CD8-positive, alpha-beta memory T cell (primary cell): Measurements from ENCODE around the gene C1QTNF6. TPM values are rescaled to one million over a fixed set of nuclear protein-coding genes. Genes with fewer than 3 reads are reported as not detected.

Source experiments
- CTCF ChIA-PET: fragments of 350-600 bp; sonication (Branson Sonifier 250); formaldehyde crosslinking; loops from one replicate; lab custom pipeline; 2021; ENCODE audit warnings: antibody characterized with exemption; lab: Charles Lee
- POLR2A ChIA-PET: fragments of 350-600 bp; sonication (Branson Sonifier 250); formaldehyde crosslinking; loops from one replicate; lab custom pipeline; 2021; ENCODE audit warnings: antibody characterized with exemption; lab: Charles Lee
- DNase-seq, 5 donors: peaks; one replicate each; pipeline versions ENCODE4 v3.0.0 to v3.0.0-alpha.2; 2020 to 2022; ENCODE audit warnings: mixed read lengths in 1 of 5
- H3K27ac ChIP-seq: one replicate; pipeline ENCODE4 v1.7.0; 2013; ENCODE audit warnings: low read depth, mild to moderate bottlenecking, low read length, moderate library complexity
- H3K27me3 ChIP-seq: 2 replicates; pipeline ENCODE4 v1.7.0; 2013; ENCODE audit warnings: low read length, mild to moderate bottlenecking; ENCODE audit not compliant: insufficient read depth, poor library complexity, severe bottlenecking
- H3K36me3 ChIP-seq: 2 replicates; pipeline ENCODE4 v1.7.0; 2013; ENCODE audit warnings: mild to moderate bottlenecking, low read length, moderate library complexity; ENCODE audit not compliant: insufficient read depth
- H3K4me1 ChIP-seq: 2 replicates; pipeline ENCODE4 v1.7.0; 2013; ENCODE audit warnings: mild to moderate bottlenecking, low read length, moderate library complexity; ENCODE audit not compliant: insufficient read depth
- H3K4me3 ChIP-seq: 2 replicates; pipeline ENCODE4 v1.7.0; 2013; ENCODE audit warnings: mild to moderate bottlenecking, low read length
- H3K9me3 ChIP-seq: 2 replicates; pipeline ENCODE4 v1.7.0; 2013; ENCODE audit warnings: mild to moderate bottlenecking, low read length
- H3K27ac Mint-ChIP-seq, 8 donors: one replicate each; pipeline ENCODE4 v1.8.0; 2020 to 2021; ENCODE audit warnings: mixed read lengths in 8 of 8, mild to moderate bottlenecking in 6 of 8, inconsistent platforms in 3 of 8, moderate library complexity in 3 of 8
- H3K27me3 Mint-ChIP-seq, 2 donors: one replicate each; pipeline ENCODE4 v1.8.0; 2020 to 2021; ENCODE audit warnings: mixed read lengths in 2 of 2, mild to moderate bottlenecking in 1 of 2, moderate library complexity in 1 of 2
- H3K36me3 Mint-ChIP-seq, 3 donors: one replicate each; pipeline ENCODE4 v1.8.0; 2020 to 2021; ENCODE audit warnings: mixed read lengths in 3 of 3, inconsistent platforms in 1 of 3, mild to moderate bottlenecking in 1 of 3
- H3K4me1 Mint-ChIP-seq, 3 donors: one replicate each; pipeline ENCODE4 v1.8.0; 2020 to 2021; ENCODE audit warnings: mixed read lengths in 3 of 3, inconsistent platforms in 1 of 3, mild to moderate bottlenecking in 1 of 3
- H3K4me3 Mint-ChIP-seq, 7 donors: one replicate each; pipeline ENCODE4 v1.8.0; 2020 to 2021; ENCODE audit warnings: mixed read lengths in 7 of 7, mild to moderate bottlenecking in 6 of 7, moderate library complexity in 4 of 7, inconsistent platforms in 2 of 7
- H3K9me3 Mint-ChIP-seq, 5 donors: one replicate each; pipeline ENCODE4 v1.8.0; 2020 to 2022; ENCODE audit warnings: mixed read lengths in 5 of 5, mild to moderate bottlenecking in 3 of 5, moderate library complexity in 2 of 5, inconsistent platforms in 1 of 5
- polyA plus RNA-seq: library from polyadenylated mRNA; unstranded; fragments of 300-500 nt; fragmentation: Illumina TruSeq; gene quantifications from one replicate; pipeline ENCODE4 v1.2.3, GENCODE V29; 2021
- total RNA-seq, 2 experiments: library from RNA; stranded (reverse); gene quantifications; one replicate each; pipeline ENCODE4 v1.2.3, GENCODE V29; 2021

The C1QTNF6 gene
- total and polyA plus RNA-seq, 3 experiments from 2014 or later, result 1.8 to 4.3 (median 3.6) TPM

- ChIA-PET POLR2A (interaction anchor here (0.6 to 2.1 kb wide), 18 partner anchors 14 to 148 kb away, joined by 3 to 13 read pairs (median 4); partner anchors contain the start of genes IL2RB, KCTD17 and RAC2), CTCF (interaction anchor here (0.8 to 7.7 kb wide), 45 partner anchors 9 to 423 kb away, joined by 3 to 127 read pairs (median 5); partner anchors contain the start of genes IFT27, IL2RB, KCTD17 and RAC2)
- H3K4me1 Mint-ChIP-seq, result peaks cover 33 to 51% (median 38%) of the 10 kb centered on the region in 3 donors
- Histone ChIP-seq H3K4me3 (peak overlapping the region; percentile 82), H3K36me3 (no peaks in the 10 kb centered on the region), H3K27ac (peak overlapping the region; percentile 84), H3K4me1 (peaks cover 42% of the 10 kb centered on the region), H3K9me3 (no peaks in the 10 kb centered on the region), H3K27me3 (no peaks in the 10 kb centered on the region)
- DNase-seq, result peak; percentile 98 to 99 (median 99)
- no peaks in the 10 kb centered on the region for H3K9me3 Mint-ChIP-seq
- peaks cover 0 to 2% (median 0%) of the 10 kb centered on the region in 3 donors for H3K36me3 Mint-ChIP-seq
- peak overlapping the region; percentile 81 to 92 (median 84) for H3K4me3 Mint-ChIP-seq
- H3K27ac Mint-ChIP-seq, result peak overlapping the region; percentile 85 to 97 (median 96)
- H3K27me3 Mint-ChIP-seq, result no peaks in the 10 kb centered on the region
Observed at GRCh38 chr22:37199103-37199759, 11.2 kb upstream of the C1QTNF6 start.

- Histone ChIP-seq H3K9me3 (no peaks in the 10 kb centered on the region), H3K4me1 (peaks cover 49% of the 10 kb centered on the region), H3K27ac (peak overlapping the region; percentile 84), H3K36me3 (no peaks in the 10 kb centered on the region), H3K27me3 (no peaks in the 10 kb centered on the region), H3K4me3 (peak overlapping the region; percentile 82)
- Mint-ChIP-seq H3K9me3 (no peaks in the 10 kb centered on the region), H3K4me3 (peak overlapping the region; percentile 81 to 92 (median 84)), H3K27me3 (no peaks in the 10 kb centered on the region), H3K27ac (peak overlapping the region; percentile 65 to 97 (median 96)), H3K4me1 (peaks cover 40 to 59% (median 45%) of the 10 kb centered on the region in 3 donors), H3K36me3 (peaks cover 0 to 2% (median 0%) of the 10 kb centered on the region in 3 donors)
- ChIA-PET CTCF (interaction anchor here (0.7 to 7.7 kb wide), 54 partner anchors 8 to 422 kb away, joined by 3 to 127 read pairs (median 5); partner anchors contain the start of genes C1QTNF6, IFT27, IL2RB and RAC2), POLR2A (interaction anchor here (0.6 to 2.2 kb wide), 16 partner anchors 13 to 147 kb away, joined by 3 to 12 read pairs (median 4); partner anchors contain the start of genes IL2RB and KCTD17)
- DNase-seq, result peak; percentile 81 to 91 (median 86)
Observed at GRCh38 chr22:37198258-37199102, 10.4 kb upstream of the C1QTNF6 start.

- no peaks in the 10 kb centered on the region for H3K9me3 Mint-ChIP-seq
- peaks cover 0 to 2% (median 0%) of the 10 kb centered on the region in 3 donors for H3K36me3 Mint-ChIP-seq
- ChIA-PET POLR2A (interaction anchor here (0.8 to 2.2 kb wide), 7 partner anchors 11 to 61 kb away, joined by 3 to 12 read pairs (median 3); partner anchors contain the start of gene IL2RB), CTCF (interaction anchor here (0.7 to 7.7 kb wide), 29 partner anchors 10 to 259 kb away, joined by 3 to 127 read pairs (median 5); partner anchors contain the start of genes C1QTNF6, IL2RB and RAC2)
- Histone ChIP-seq H3K9me3 (no peaks in the 10 kb centered on the region), H3K4me1 (peaks cover 57% of the 10 kb centered on the region), H3K27me3 (no peaks in the 10 kb centered on the region), H3K36me3 (no peaks in the 10 kb centered on the region), H3K27ac (peak overlapping the region; percentile 67), H3K4me3 (peak overlapping the region; percentile 82)
- DNase-seq, result peak in 1 of 5 donors; percentile 50
- H3K27ac Mint-ChIP-seq, result peak overlapping the region; percentile 65 to 97 (median 96)
- peak overlapping the region; percentile 81 to 92 (median 84) for H3K4me3 Mint-ChIP-seq
- no peaks in the 10 kb centered on the region for H3K27me3 Mint-ChIP-seq
- H3K4me1 Mint-ChIP-seq, result peaks cover 48 to 67% (median 53%) of the 10 kb centered on the region in 3 donors
Observed at GRCh38 chr22:37197451-37198257, 9.6 kb upstream of the C1QTNF6 start.

GRCh38 chr22:37196539-37197450, 8.7 kb upstream of the C1QTNF6 start:
- H3K4me3 Mint-ChIP-seq, result peak overlapping the region in 5 of 7 donors; percentile 80 to 92 (median 84)

GRCh38 chr22:37195921-37196320, 7.9 kb upstream of the C1QTNF6 start:
- Mint-ChIP-seq H3K9me3 (no peaks in the 10 kb centered on the region), H3K36me3 (peaks cover 0 to 2% (median 0%) of the 10 kb centered on the region in 3 donors), H3K27me3 (no peaks in the 10 kb centered on the region), H3K27ac (peak overlapping the region in 7 of 8 donors; percentile 21 to 97 (median 80)), H3K4me1 (peaks cover 51 to 74% (median 62%) of the 10 kb centered on the region in 3 donors), H3K4me3 (peak overlapping the region in 1 of 7 donors; percentile 12)
- H3K9me3 ChIP-seq, result no peaks in the 10 kb centered on the region
- no peak overlapping the region for H3K4me3 ChIP-seq
- ChIA-PET CTCF (interaction anchor here (5.2 to 7.7 kb wide), 2 partner anchors 32 to 74 kb away, joined by 32 to 127 read pairs; no protein-coding TSS in a partner anchor), POLR2A (no interaction called here)
- H3K36me3 ChIP-seq, result no peaks in the 10 kb centered on the region
- H3K27me3 ChIP-seq, result no peaks in the 10 kb centered on the region
- H3K27ac ChIP-seq, result no peak overlapping the region
- peaks cover 57% of the 10 kb centered on the region for H3K4me1 ChIP-seq
- peak in 1 of 5 donors; percentile 37 for DNase-seq

More at GRCh38 chr22:37196539-37197450, 8.7 kb upstream of the C1QTNF6 start:
- ChIA-PET POLR2A (interaction anchor here (0.8 to 2.2 kb wide), 6 partner anchors 10 to 60 kb away, joined by 3 to 9 read pairs (median 3); partner anchors contain the start of gene IL2RB), CTCF (interaction anchor here (0.8 to 7.7 kb wide), 25 partner anchors 9 to 260 kb away, joined by 3 to 127 read pairs (median 5); partner anchors contain the start of genes C1QTNF6, IL2RB and RAC2)
- H3K9me3 ChIP-seq, result no peaks in the 10 kb centered on the region
- no peaks in the 10 kb centered on the region for H3K27me3 ChIP-seq
- peaks cover 57% of the 10 kb centered on the region for H3K4me1 ChIP-seq
- no peak overlapping the region for H3K4me3 ChIP-seq
- peaks cover 51 to 74% (median 62%) of the 10 kb centered on the region in 3 donors for H3K4me1 Mint-ChIP-seq
- no peaks in the 10 kb centered on the region for H3K36me3 ChIP-seq
- DNase-seq, result peak in 1 of 5 donors; percentile 42
- no peaks in the 10 kb centered on the region for H3K9me3 Mint-ChIP-seq
- H3K27ac Mint-ChIP-seq, result peak overlapping the region; percentile 23 to 97 (median 84)
- no peaks in the 10 kb centered on the region for H3K27me3 Mint-ChIP-seq
- H3K36me3 Mint-ChIP-seq, result peaks cover 0 to 2% (median 0%) of the 10 kb centered on the region in 3 donors
- H3K27ac ChIP-seq, result no peak overlapping the region

- H3K27me3 ChIP-seq, result no peaks in the 10 kb centered on the region
- no peaks in the 10 kb centered on the region for H3K36me3 ChIP-seq
- H3K27ac ChIP-seq, result no peak overlapping the region
- peaks cover 52% of the 10 kb centered on the region for H3K4me1 ChIP-seq
- H3K4me1 Mint-ChIP-seq, result peaks cover 51 to 72% (median 62%) of the 10 kb centered on the region in 3 donors
- no peaks in the 10 kb centered on the region for H3K9me3 ChIP-seq
- peaks cover 0 to 3% (median 0%) of the 10 kb centered on the region in 3 donors for H3K36me3 Mint-ChIP-seq
- H3K27ac Mint-ChIP-seq, result peak overlapping the region; percentile 90 to 98 (median 94)
- DNase-seq, result no peak
- ChIA-PET POLR2A (no interaction called here), CTCF (interaction anchor here (1.1 to 1.6 kb wide), 4 partner anchors 11 to 118 kb away, joined by 3 to 4 read pairs (median 4); no protein-coding TSS in a partner anchor)
- peak overlapping the region in 2 of 7 donors; percentile 66 to 82 for H3K4me3 Mint-ChIP-seq
- H3K9me3 Mint-ChIP-seq, result no peaks in the 10 kb centered on the region
- no peak overlapping the region for H3K4me3 ChIP-seq
- no peaks in the 10 kb centered on the region for H3K27me3 Mint-ChIP-seq
Observed at GRCh38 chr22:37194750-37195149, 6.7 kb upstream of the C1QTNF6 start.
